ENCODE results near the gene VPS13D. TPM values are rescaled to one million over a fixed set of nuclear protein-coding genes. Genes with fewer than 3 reads are reported as not detected.

The VPS13D gene
- total and polyA plus RNA-seq, 2 experiments from 2014 or later: 10.7 to 34.9 TPM

DNA sequence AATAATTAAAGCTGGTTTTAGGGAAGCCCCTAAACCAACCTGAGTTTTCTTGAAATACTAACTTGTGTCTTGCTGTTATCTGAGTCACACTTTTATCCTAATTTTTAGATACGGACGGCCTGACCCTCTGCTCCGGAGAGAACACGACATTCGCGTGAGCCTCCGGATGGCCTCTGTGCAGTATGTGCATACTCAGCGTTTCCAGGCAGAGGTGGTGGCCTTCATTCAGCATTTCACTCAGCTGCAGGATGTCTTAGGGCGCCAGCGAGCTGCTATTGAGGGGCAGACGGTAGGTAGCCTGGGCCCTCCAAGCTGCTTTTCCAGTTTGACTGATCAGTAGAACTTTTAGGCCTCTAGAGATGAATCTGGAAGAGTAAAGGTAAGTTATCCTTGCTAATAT is 63.6 kb downstream of the VPS13D start:
- no peak overlapping the region for H3K4me2 ChIP-seq
- Mint-ChIP-seq H3K36me3 (ENCODE audit: low read depth) (peaks cover 9% of the 10 kb centered on the region; the same call in 2 of the 3 replicates), H3K27me3 (ENCODE audit: insufficient read depth, low read depth, poor library complexity) (no peaks in the 10 kb centered on the region), H3K27ac (no peak overlapping the region), H3K4me1 (no peaks in the 10 kb centered on the region), H3K4me3 (no peak overlapping the region), H3K9me3 (no peaks in the 10 kb centered on the region)
- no peak for TF ChIP-seq ZNF114 (CRISPR knock-in tag; IDR thresholded peaks at IDR 0.05)
- no peak overlapping the region for H2AFZ ChIP-seq
- H3K27me3 ChIP-seq (ENCODE audit: insufficient read depth): no peaks in the 10 kb centered on the region
- H3K9me2 ChIP-seq (ENCODE audit: insufficient read depth): no peaks in the 10 kb centered on the region
- DNase-seq (ENCODE audit: low spot score) (no peak), ATAC-seq (no peak)
- H3K4me3 ChIP-seq: no peak overlapping the region
- H3F3A ChIP-seq (replicated peaks; ENCODE audit: low read depth): no peaks in the 10 kb centered on the region
- H3K36me3 ChIP-seq (ENCODE audit: insufficient read depth): peaks cover 15% of the 10 kb centered on the region; the same call in 1 of the 2 replicates
- no peaks in the 10 kb centered on the region for H3K4me1 ChIP-seq (ENCODE audit: insufficient read depth)
- no peak overlapping the region for H3K27ac ChIP-seq (ENCODE audit: low read depth)
- H4K20me1 ChIP-seq (replicated peaks; ENCODE audit: insufficient read depth): peaks cover 5% of the 10 kb centered on the region; the same call in 1 of the 2 replicates
- H3K79me2 ChIP-seq (replicated peaks; ENCODE audit: insufficient read depth): no peaks in the 10 kb centered on the region

- Mint-ChIP-seq H3K36me3 (ENCODE audit: low read depth) (peaks cover 9% of the 10 kb centered on the region; the same call in 2 of the 3 replicates), H3K9me3 (no peaks in the 10 kb centered on the region), H3K4me1 (no peaks in the 10 kb centered on the region), H3K27me3 (ENCODE audit: insufficient read depth, low read depth, poor library complexity) (no peaks in the 10 kb centered on the region), H3K4me3 (no peak overlapping the region), H3K27ac (no peak overlapping the region)
- Histone ChIP-seq H2AFZ (no peak overlapping the region), H3K36me3 (ENCODE audit: insufficient read depth) (peaks cover 15% of the 10 kb centered on the region; the same call in 1 of the 2 replicates), H3K27ac (ENCODE audit: low read depth) (no peak overlapping the region), H3K79me2 (replicated peaks; ENCODE audit: insufficient read depth) (no peaks in the 10 kb centered on the region), H3K4me2 (no peak overlapping the region), H3K9me2 (ENCODE audit: insufficient read depth) (no peaks in the 10 kb centered on the region), H3K4me1 (ENCODE audit: insufficient read depth) (no peaks in the 10 kb centered on the region), H3K27me3 (ENCODE audit: insufficient read depth) (no peaks in the 10 kb centered on the region), H4K20me1 (replicated peaks; ENCODE audit: insufficient read depth) (peaks cover 5% of the 10 kb centered on the region; the same call in 1 of the 2 replicates), H3K4me3 (no peak overlapping the region), H3F3A (replicated peaks; ENCODE audit: low read depth) (no peaks in the 10 kb centered on the region)
- no peak for DNase-seq (ENCODE audit: low spot score)
- TF ChIP-seq EZH2 (IDR thresholded peaks at IDR 0.05; ENCODE audit: low read depth, unreplicated experiment): no peak
- no peak for TF ChIP-seq ETS1 (IDR thresholded peaks at IDR 0.05)
- TF ChIP-seq POLR2AphosphoS5 (IDR thresholded peaks at IDR 0.05; ENCODE audit: low read depth): no peak
- no peak for TF ChIP-seq NANOG (IDR thresholded peaks at IDR 0.05; ENCODE audit: borderline replicate concordance)
- TF ChIP-seq EZH2phosphoT487 (IDR thresholded peaks at IDR 0.05; ENCODE audit: unreplicated experiment): no peak
- ATAC-seq: no peak
These were observed 64.2 kb downstream of the VPS13D start for GRCh38 chr1:12294076-12294475.

DNA sequence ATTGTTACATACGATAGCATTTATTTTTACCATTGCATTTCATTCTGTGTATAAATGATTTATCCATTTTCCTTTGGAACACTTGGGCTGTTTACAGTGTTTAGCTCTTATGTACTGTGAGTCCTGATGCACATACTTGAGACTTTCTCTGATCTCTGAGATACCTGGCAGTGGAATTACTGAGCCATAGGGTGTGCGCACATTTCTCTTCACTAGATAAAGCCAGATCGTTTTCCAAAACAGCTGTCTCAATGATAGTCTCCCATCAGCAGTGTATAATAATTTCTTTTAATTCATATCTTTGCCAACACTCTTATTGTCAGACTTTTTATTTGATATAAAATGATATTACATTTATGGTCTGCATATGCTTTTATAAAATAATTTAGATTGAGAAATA is 66.2 kb downstream of the VPS13D start:
- Histone ChIP-seq H4K20me1 (replicated peaks; ENCODE audit: insufficient read depth) (peaks cover 5% of the 10 kb centered on the region; the same call in 1 of the 2 replicates), H3K27ac (ENCODE audit: low read depth) (no peak overlapping the region), H3K4me1 (ENCODE audit: insufficient read depth) (no peaks in the 10 kb centered on the region), H3K4me2 (no peak overlapping the region), H3K36me3 (ENCODE audit: insufficient read depth) (peaks cover 15% of the 10 kb centered on the region; the same call in 1 of the 2 replicates), H3F3A (replicated peaks; ENCODE audit: low read depth) (no peaks in the 10 kb centered on the region), H3K79me2 (replicated peaks; ENCODE audit: insufficient read depth) (no peaks in the 10 kb centered on the region), H3K27me3 (ENCODE audit: insufficient read depth) (no peaks in the 10 kb centered on the region), H2AFZ (no peak overlapping the region), H3K9me2 (ENCODE audit: insufficient read depth) (no peaks in the 10 kb centered on the region), H3K4me3 (no peak overlapping the region)
- Mint-ChIP-seq H3K4me3 (no peak overlapping the region), H3K27ac (no peak overlapping the region), H3K4me1 (no peaks in the 10 kb centered on the region), H3K9me3 (no peaks in the 10 kb centered on the region), H3K36me3 (ENCODE audit: low read depth) (peaks cover 6% of the 10 kb centered on the region), H3K27me3 (ENCODE audit: insufficient read depth, low read depth, poor library complexity) (no peaks in the 10 kb centered on the region)
- DNase-seq (ENCODE audit: low spot score) (no peak), ATAC-seq (no peak)
- TF ChIP-seq JUNB (IDR thresholded peaks at IDR 0.05; ENCODE audit: unreplicated experiment) (no peak), EZH2phosphoT487 (IDR thresholded peaks at IDR 0.05; ENCODE audit: unreplicated experiment) (no peak), ZNF114 (CRISPR knock-in tag; IDR thresholded peaks at IDR 0.05) (no peak), EZH2 (IDR thresholded peaks at IDR 0.05; ENCODE audit: low read depth, unreplicated experiment) (no peak)
- TF ChIP-seq, protein P1, sequence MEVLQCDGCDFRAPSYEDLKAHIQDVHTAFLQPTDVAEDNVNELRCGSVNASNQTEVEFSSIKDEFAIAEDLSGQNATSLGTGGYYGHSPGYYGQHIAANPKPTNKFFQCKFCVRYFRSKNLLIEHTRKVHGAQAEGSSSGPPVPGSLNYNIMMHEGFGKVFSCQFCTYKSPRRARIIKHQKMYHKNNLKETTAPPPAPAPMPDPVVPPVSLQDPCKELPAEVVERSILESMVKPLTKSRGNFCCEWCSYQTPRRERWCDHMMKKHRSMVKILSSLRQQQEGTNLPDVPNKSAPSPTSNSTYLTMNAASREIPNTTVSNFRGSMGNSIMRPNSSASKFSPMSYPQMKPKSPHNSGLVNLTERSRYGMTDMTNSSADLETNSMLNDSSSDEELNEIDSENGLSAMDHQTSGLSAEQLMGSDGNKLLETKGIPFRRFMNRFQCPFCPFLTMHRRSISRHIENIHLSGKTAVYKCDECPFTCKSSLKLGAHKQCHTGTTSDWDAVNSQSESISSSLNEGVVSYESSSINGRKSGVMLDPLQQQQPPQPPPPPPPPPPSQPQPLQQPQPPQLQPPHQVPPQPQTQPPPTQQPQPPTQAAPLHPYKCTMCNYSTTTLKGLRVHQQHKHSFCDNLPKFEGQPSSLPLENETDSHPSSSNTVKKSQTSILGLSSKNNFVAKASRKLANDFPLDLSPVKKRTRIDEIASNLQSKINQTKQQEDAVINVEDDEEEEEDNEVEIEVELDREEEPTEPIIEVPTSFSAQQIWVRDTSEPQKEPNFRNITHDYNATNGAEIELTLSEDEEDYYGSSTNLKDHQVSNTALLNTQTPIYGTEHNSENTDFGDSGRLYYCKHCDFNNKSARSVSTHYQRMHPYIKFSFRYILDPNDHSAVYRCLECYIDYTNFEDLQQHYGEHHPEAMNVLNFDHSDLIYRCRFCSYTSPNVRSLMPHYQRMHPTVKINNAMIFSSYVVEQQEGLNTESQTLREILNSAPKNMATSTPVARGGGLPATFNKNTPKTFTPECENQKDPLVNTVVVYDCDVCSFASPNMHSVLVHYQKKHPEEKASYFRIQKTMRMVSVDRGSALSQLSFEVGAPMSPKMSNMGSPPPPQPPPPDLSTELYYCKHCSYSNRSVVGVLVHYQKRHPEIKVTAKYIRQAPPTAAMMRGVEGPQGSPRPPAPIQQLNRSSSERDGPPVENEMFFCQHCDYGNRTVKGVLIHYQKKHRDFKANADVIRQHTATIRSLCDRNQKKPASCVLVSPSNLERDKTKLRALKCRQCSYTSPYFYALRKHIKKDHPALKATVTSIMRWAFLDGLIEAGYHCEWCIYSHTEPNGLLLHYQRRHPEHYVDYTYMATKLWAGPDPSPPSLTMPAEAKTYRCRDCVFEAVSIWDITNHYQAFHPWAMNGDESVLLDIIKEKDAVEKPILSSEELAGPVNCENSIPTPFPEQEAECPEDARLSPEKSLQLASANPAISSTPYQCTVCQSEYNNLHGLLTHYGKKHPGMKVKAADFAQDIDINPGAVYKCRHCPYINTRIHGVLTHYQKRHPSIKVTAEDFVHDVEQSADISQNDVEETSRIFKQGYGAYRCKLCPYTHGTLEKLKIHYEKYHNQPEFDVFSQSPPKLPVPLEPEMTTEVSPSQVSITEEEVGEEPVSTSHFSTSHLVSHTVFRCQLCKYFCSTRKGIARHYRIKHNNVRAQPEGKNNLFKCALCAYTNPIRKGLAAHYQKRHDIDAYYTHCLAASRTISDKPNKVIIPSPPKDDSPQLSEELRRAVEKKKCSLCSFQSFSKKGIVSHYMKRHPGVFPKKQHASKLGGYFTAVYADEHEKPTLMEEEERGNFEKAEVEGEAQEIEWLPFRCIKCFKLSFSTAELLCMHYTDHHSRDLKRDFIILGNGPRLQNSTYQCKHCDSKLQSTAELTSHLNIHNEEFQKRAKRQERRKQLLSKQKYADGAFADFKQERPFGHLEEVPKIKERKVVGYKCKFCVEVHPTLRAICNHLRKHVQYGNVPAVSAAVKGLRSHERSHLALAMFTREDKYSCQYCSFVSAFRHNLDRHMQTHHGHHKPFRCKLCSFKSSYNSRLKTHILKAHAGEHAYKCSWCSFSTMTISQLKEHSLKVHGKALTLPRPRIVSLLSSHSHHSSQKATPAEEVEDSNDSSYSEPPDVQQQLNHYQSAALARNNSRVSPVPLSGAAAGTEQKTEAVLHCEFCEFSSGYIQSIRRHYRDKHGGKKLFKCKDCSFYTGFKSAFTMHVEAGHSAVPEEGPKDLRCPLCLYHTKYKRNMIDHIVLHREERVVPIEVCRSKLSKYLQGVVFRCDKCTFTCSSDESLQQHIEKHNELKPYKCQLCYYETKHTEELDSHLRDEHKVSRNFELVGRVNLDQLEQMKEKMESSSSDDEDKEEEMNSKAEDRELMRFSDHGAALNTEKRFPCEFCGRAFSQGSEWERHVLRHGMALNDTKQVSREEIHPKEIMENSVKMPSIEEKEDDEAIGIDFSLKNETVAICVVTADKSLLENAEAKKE (CRISPR knock-in tag; IDR thresholded peaks at IDR 0.05): no peak

All from GM23338 (cell line).